IMR-90 (cell line): Measurements from ENCODE around the gene RTP5. TPM values are rescaled to one million over a fixed set of nuclear protein-coding genes. Genes with fewer than 3 reads are reported as not detected.
A peak's percentile ranks its signal among the peaks of the same experiment; 100 is the strongest.

ENCODE experiments used
- ATAC-seq: fragments of 200-7000 bp; cut with Tn5 transposase; 2 replicates; pipeline ENCODE4 v1.9.1; 2020; ENCODE audit warnings: low read depth, mild to moderate bottlenecking, moderate library complexity
- BruUV-seq: library from RNA; stranded (reverse); fragments of 400-500 nt; replicated peaks from 2 replicates; lab custom pipeline; 2021; lab: Mats Ljungman, UMichigan
- CTCF ChIA-PET: fragments of 300-600 bp; formaldehyde crosslinking; extraction: SDS; loops from one replicate; lab custom pipeline; 2021; ENCODE audit warnings: antibody characterized with exemption; lab: Yijun Ruan, JAX
- POLR2A ChIA-PET: fragments of 300-600 bp; sonication (Branson Sonifier 250); formaldehyde crosslinking; loops from one replicate; lab custom pipeline; 2022; ENCODE audit warnings: antibody characterized with exemption; ENCODE audit not compliant: unreplicated experiment; lab: Charles Lee
- DNase-seq: peaks from one replicate; pipeline ENCODE4 v3.0.0; 2013
- H2AFZ ChIP-seq: replicated peaks from 2 replicates; pipeline ENCODE3; 2013; ENCODE audit warnings: low read length, mild to moderate bottlenecking; ENCODE audit not compliant: poor library complexity
- H2AK5ac ChIP-seq: 2 replicates; pipeline ENCODE4 v1.6.1; 2013; ENCODE audit warnings: low read depth, low read length, inconsistent platforms
- H2AK9ac ChIP-seq: replicated peaks from 2 replicates; pipeline ENCODE3; 2013; ENCODE audit warnings: mild to moderate bottlenecking, low read depth, low read length, moderate library complexity; ENCODE audit not compliant: poor library complexity
- H2BK120ac ChIP-seq: 2 replicates; pipeline ENCODE4 v1.6.1; 2013; ENCODE audit warnings: low read depth, low read length, inconsistent platforms
- H2BK15ac ChIP-seq: 3 replicates; pipeline ENCODE4 v1.6.1; 2013; ENCODE audit warnings: low read depth, low read length, inconsistent platforms
- H2BK20ac ChIP-seq: 2 replicates; pipeline ENCODE4 v1.6.1; 2013; ENCODE audit warnings: low read depth, mild to moderate bottlenecking, inconsistent platforms, low read length, moderate library complexity
- H2BK5ac ChIP-seq: 2 replicates; pipeline ENCODE4 v1.6.1; 2013; ENCODE audit warnings: mild to moderate bottlenecking, low read depth, low read length, inconsistent platforms; ENCODE audit not compliant: poor library complexity, severe bottlenecking
- H3K14ac ChIP-seq: replicated peaks from 2 replicates; pipeline ENCODE4 v1.6.1; 2013; ENCODE audit warnings: low read depth, low read length, inconsistent platforms
- H3K18ac ChIP-seq: 2 replicates; pipeline ENCODE4 v1.6.1; 2013; ENCODE audit warnings: low read depth, low read length, control low read depth
- H3K23ac ChIP-seq: 2 replicates; pipeline ENCODE4 v1.6.1; 2013; ENCODE audit warnings: low read depth, low read length, inconsistent platforms
- H3K27ac ChIP-seq: 2 replicates; pipeline ENCODE4 v1.5.1; 2013; ENCODE audit warnings: mild to moderate bottlenecking, control low read depth, low read length; ENCODE audit not compliant: insufficient read depth
- H3K27me3 ChIP-seq: 2 replicates; pipeline ENCODE4 v1.6.1; 2013; ENCODE audit warnings: low read length; ENCODE audit not compliant: control insufficient read depth, insufficient read depth
- H3K36me3 ChIP-seq: 2 replicates; pipeline ENCODE4 v1.6.1; 2013; ENCODE audit warnings: low read length, mixed read lengths; ENCODE audit not compliant: control insufficient read depth, insufficient read depth
- H3K4ac ChIP-seq: 2 replicates; pipeline ENCODE4 v1.6.1; 2013; ENCODE audit warnings: low read depth, low read length, inconsistent platforms
- H3K4me1 ChIP-seq: 2 replicates; pipeline ENCODE4 v1.6.1; 2013; ENCODE audit warnings: low read length, mixed read lengths; ENCODE audit not compliant: control insufficient read depth, insufficient read depth
- H3K4me2 ChIP-seq: 2 replicates; pipeline ENCODE4 v1.6.1; 2013; ENCODE audit warnings: low read depth, mild to moderate bottlenecking, control low read depth, low read length, moderate library complexity
- H3K4me3 ChIP-seq: 2 replicates; pipeline ENCODE4 v1.5.1; 2013; ENCODE audit warnings: low read depth, mild to moderate bottlenecking, control low read depth, low read length, moderate library complexity; ENCODE audit not compliant: insufficient read depth
- H3K56ac ChIP-seq: 2 replicates; pipeline ENCODE4 v1.6.1; 2013; ENCODE audit warnings: low read length, inconsistent platforms; ENCODE audit not compliant: insufficient read depth; ENCODE audit errors: extremely low read depth
- H3K79me1 ChIP-seq, 2 experiments: 2 replicates each; pipeline ENCODE4 v1.6.1; 2013; ENCODE audit warnings: low read length in 2 of 2, inconsistent platforms in 1 of 2, low read depth in 1 of 2
- H3K9ac ChIP-seq: 2 replicates; pipeline ENCODE4 v1.6.1; 2013; ENCODE audit warnings: low read depth, low read length, control low read depth
- H3K9me1 ChIP-seq: 2 replicates; pipeline ENCODE4 v1.6.1; 2013; ENCODE audit warnings: low read length, inconsistent platforms; ENCODE audit not compliant: insufficient read depth
- H3K9me3 ChIP-seq: 2 replicates; pipeline ENCODE4 v1.6.1; 2013; ENCODE audit warnings: low read length; ENCODE audit not compliant: control insufficient read depth, insufficient read depth
- H4K20me1 ChIP-seq: 2 replicates; pipeline ENCODE4 v1.6.1; 2013; ENCODE audit warnings: low read length, inconsistent platforms; ENCODE audit not compliant: insufficient read depth
- H4K5ac ChIP-seq: 2 replicates; pipeline ENCODE4 v1.6.1; 2013; ENCODE audit warnings: mild to moderate bottlenecking, low read depth, low read length, control low read depth
- H4K8ac ChIP-seq, 2 experiments: 2 replicates each; pipeline ENCODE4 v1.6.1; 2013; ENCODE audit warnings: low read depth in 2 of 2, low read length in 2 of 2, control low read depth in 1 of 2, inconsistent platforms in 1 of 2
- H4K91ac ChIP-seq: 2 replicates; pipeline ENCODE4 v1.6.1; 2013; ENCODE audit warnings: low read depth, low read length, inconsistent platforms; ENCODE audit not compliant: insufficient read depth
- BHLHE40 ChIP-seq: fragments of 150-350 bp; IDR thresholded peaks from 2 replicates; pipeline ENCODE4 v1.6.1; 2016; ENCODE audit warnings: mild to moderate bottlenecking, low read depth, low read length
- MXI1 ChIP-seq: IDR thresholded peaks from 2 replicates; pipeline ENCODE4 v1.6.1; 2012; ENCODE audit warnings: low read depth, mild to moderate bottlenecking, low read length, moderate library complexity, borderline replicate concordance
- POLR2A ChIP-seq: IDR thresholded peaks from 2 replicates; pipeline ENCODE4 v1.6.1; 2012; ENCODE audit warnings: mild to moderate bottlenecking, low read depth, low read length
- RAD21 ChIP-seq: IDR thresholded peaks from 2 replicates; pipeline ENCODE4 v1.6.1; 2012; ENCODE audit warnings: low read length, improper control_type of control experiment
- RCOR1 ChIP-seq: IDR thresholded peaks from 2 replicates; pipeline ENCODE4 v1.6.1; 2012; ENCODE audit warnings: mild to moderate bottlenecking, low read length, improper control_type of control experiment; ENCODE audit not compliant: insufficient replicate concordance
- RFX5 ChIP-seq: IDR thresholded peaks from 2 replicates; pipeline ENCODE4 v1.8.0; 2012; ENCODE audit warnings: low read depth, mild to moderate bottlenecking, low read length, moderate library complexity
- WGBS, 2 experiments: methylation state at CpG; one replicate each; pipeline versions ENCODE4 v1.1.5 to v1.1.7; 2013; ENCODE audit warnings: missing lambda C conversion rate in 2 of 2; ENCODE audit not compliant: insufficient read length in 1 of 2; ENCODE audit errors: extremely low coverage in 2 of 2; 5-methylcytosine and 5-hydroxymethylcytosine counted together
- dilution Hi-C: fragments of 300-500 bp; cut with HindIII; formaldehyde crosslinking; loops from one replicate; pipeline ENCODE4 v1.14.3; 2018; ENCODE audit warnings: low sequenced_read_pairs; ENCODE audit not compliant: unreplicated experiment
- in situ Hi-C: fragments of 300-500 bp; cut with MboI; formaldehyde crosslinking; loops from 3 replicates; pipeline ENCODE4 v1.14.3; 2019; ENCODE audit warnings: low sequenced_read_pairs, inconsistent platforms, mixed read lengths
- intact Hi-C: fragments of 100-400 bp; cut with micrococcal nuclease; formaldehyde crosslinking; loops from 2 replicates; pipeline ENCODE4 v1.10.0; 2022
- polyA plus RNA-seq, 3 experiments: library from polyadenylated mRNA; depleted of rRNA; stranded (reverse); fragments of >200 nt; gene quantifications; 2 replicates each; pipeline ENCODE4 v1.2.3, GENCODE V29; 2012; ENCODE audit warnings: low replicate concordance in 1 of 3
- total RNA-seq: library from RNA; depleted of rRNA; stranded (reverse); fragments of >200 nt; gene quantifications from 2 replicates; pipeline ENCODE4 v1.2.3, GENCODE V29; 2012

RTP5 gene
- total and polyA plus RNA-seq, 2 of the 4 experiments (the other 2 are of a cell fraction): not detected

- ATAC-seq: no peak
- Histone ChIP-seq H4K20me1 (no peaks in the 10 kb centered on the region), H2BK20ac (no peak overlapping the region), H4K5ac (no peak overlapping the region), H3K9me3 (no peaks in the 10 kb centered on the region), H2AK9ac (peak overlapping the region; percentile 26), H2BK120ac (no peak overlapping the region), H2BK15ac (no peak overlapping the region), H3K56ac (no peak overlapping the region), H3K27me3 (peaks cover 6% of the 10 kb centered on the region; the same call in 1 of the 2 replicates), H3K18ac (no peak overlapping the region), H3K4me3 (no peak overlapping the region), H2AK5ac (no peak overlapping the region), H3K9ac (no peak overlapping the region), H3K36me3 (no peaks in the 10 kb centered on the region), H3K4ac (no peak overlapping the region), H3K79me1 (no peaks in the 10 kb centered on the region), H4K91ac (no peak overlapping the region), H3K14ac (no peak overlapping the region), H3K9me1 (no peaks in the 10 kb centered on the region), H4K8ac (no peak overlapping the region), H3K4me1 (no peaks in the 10 kb centered on the region; the same call in 1 of the 2 replicates), H3K23ac (no peak overlapping the region), H3K27ac (no peak overlapping the region), H2BK5ac (no peak overlapping the region), H3K4me2 (no peak overlapping the region), H2AFZ (no peak overlapping the region)
- BruUV-seq: no TSS peak
- intact Hi-C loops: no loop called here
- TF ChIP-seq BHLHE40 (no peak), MXI1 (no peak), RAD21 (no peak), POLR2A (no peak), RFX5 (no peak), RCOR1 (no peak)
- POLR2A ChIA-PET: no interaction called here
- in situ Hi-C loops: no loop called here
- no peak for DNase-seq
- dilution Hi-C loops: no loop called here
- CTCF ChIA-PET: no interaction called here
- whole genome bisulfite sequencing, 2 experiments: 49% methylated on average over 18 of the region's 48 CpGs; no CpG with 5 or more reads in 1 of the 2 experiments
Measured at GRCh38 chr2:241902357-241902991, 32.9 kb downstream of the RTP5 start.
